HEK293T (cell line): Measurements from ENCODE around the gene LTK.

Source experiments
- CTCF ChIA-PET: fragments of 350-600 bp; formaldehyde crosslinking; extraction: SDS; loops from one replicate; lab custom pipeline; 2021; ENCODE audit warnings: antibody characterized with exemption, inconsistent platforms; lab: Yijun Ruan, JAX
- POLR2A ChIA-PET: fragments of 350-600 bp; formaldehyde crosslinking; extraction: SDS; loops from one replicate; lab custom pipeline; 2020; ENCODE audit warnings: antibody characterized with exemption, inconsistent platforms; lab: Yijun Ruan, JAX
- DNase-seq: peaks from one replicate; pipeline ENCODE4 v3.0.0; 2012; ENCODE audit warnings: mixed read lengths; ENCODE audit errors: extremely low spot score
- ARNT ChIP-seq: fragments of 450-650 bp; IDR thresholded peaks from 2 replicates; pipeline ENCODE4 v1.6.1; 2017; ENCODE audit warnings: mild to moderate bottlenecking
- BHLHE40 ChIP-seq: fragments of 450-650 bp; IDR thresholded peaks from 2 replicates; pipeline ENCODE4 v1.6.1; 2016; ENCODE audit warnings: mild to moderate bottlenecking, moderate library complexity, borderline replicate concordance
- CTBP1 ChIP-seq: fragments of 450-650 bp; IDR thresholded peaks from 2 replicates; pipeline ENCODE4 v1.6.1; 2016; ENCODE audit warnings: borderline replicate concordance
- ELF4 ChIP-seq: fragments of 450-650 bp; IDR thresholded peaks from 2 replicates; pipeline ENCODE4 v1.6.1; 2017; ENCODE audit warnings: antibody characterized with exemption
- FOXK2 ChIP-seq: fragments of 450-650 bp; IDR thresholded peaks from 2 replicates; pipeline ENCODE4 v1.6.1; 2016; ENCODE audit warnings: mild to moderate bottlenecking
- FOXM1 ChIP-seq: fragments of 450-650 bp; IDR thresholded peaks from 2 replicates; pipeline ENCODE4 v1.6.1; 2017; ENCODE audit warnings: mild to moderate bottlenecking, borderline replicate concordance
- HDGF ChIP-seq: fragments of 450-650 bp; IDR thresholded peaks from 2 replicates; pipeline ENCODE4 v1.6.1; 2017; ENCODE audit warnings: antibody characterized with exemption, borderline replicate concordance
- L3MBTL2 ChIP-seq: fragments of 450-650 bp; conservative IDR thresholded peaks from 2 replicates; pipeline ENCODE4 v1.6.1; 2016; ENCODE audit warnings: mild to moderate bottlenecking
- LEF1 ChIP-seq: fragments of 450-650 bp; IDR thresholded peaks from 2 replicates; pipeline ENCODE4 v1.6.1; 2017; ENCODE audit warnings: mild to moderate bottlenecking, borderline replicate concordance
- NFRKB ChIP-seq: fragments of 450-650 bp; IDR thresholded peaks from 2 replicates; pipeline ENCODE4 v1.6.1; 2016; ENCODE audit warnings: mild to moderate bottlenecking, moderate library complexity
- SP1 ChIP-seq: fragments of 450-650 bp; IDR thresholded peaks from 2 replicates; pipeline ENCODE4 v1.6.1; 2017
- SUZ12 ChIP-seq: fragments of 450-650 bp; IDR thresholded peaks from 2 replicates; pipeline ENCODE4 v1.6.1; 2016; ENCODE audit warnings: mild to moderate bottlenecking
- TARDBP ChIP-seq: fragments of 450-650 bp; IDR thresholded peaks from 2 replicates; pipeline ENCODE4 v1.6.1; 2016
- ZNF384 ChIP-seq: fragments of 450-650 bp; IDR thresholded peaks from 2 replicates; pipeline ENCODE4 v1.6.1; 2016
- TF ChIP-seq, protein P1 (sequence below): fragments of 450-650 bp; IDR thresholded peaks from 2 replicates; pipeline ENCODE4 v1.6.1; 2016

LTK gene

GRCh38 chr15:41464889-41465580 is 48.6 kb downstream of the LTK start:
- no peak for TF ChIP-seq HDGF
- TF ChIP-seq ELF4 = no peak
- TF ChIP-seq FOXM1 = no peak
- no peak for TF ChIP-seq SUZ12
- TF ChIP-seq LEF1 = no peak
- TF ChIP-seq ZNF384 = no peak
- TF ChIP-seq CTBP1 = no peak
- TF ChIP-seq L3MBTL2 = no peak
- TF ChIP-seq TARDBP = no peak
- no peak for TF ChIP-seq SP1
- TF ChIP-seq NFRKB = no peak
- TF ChIP-seq, protein P1, sequence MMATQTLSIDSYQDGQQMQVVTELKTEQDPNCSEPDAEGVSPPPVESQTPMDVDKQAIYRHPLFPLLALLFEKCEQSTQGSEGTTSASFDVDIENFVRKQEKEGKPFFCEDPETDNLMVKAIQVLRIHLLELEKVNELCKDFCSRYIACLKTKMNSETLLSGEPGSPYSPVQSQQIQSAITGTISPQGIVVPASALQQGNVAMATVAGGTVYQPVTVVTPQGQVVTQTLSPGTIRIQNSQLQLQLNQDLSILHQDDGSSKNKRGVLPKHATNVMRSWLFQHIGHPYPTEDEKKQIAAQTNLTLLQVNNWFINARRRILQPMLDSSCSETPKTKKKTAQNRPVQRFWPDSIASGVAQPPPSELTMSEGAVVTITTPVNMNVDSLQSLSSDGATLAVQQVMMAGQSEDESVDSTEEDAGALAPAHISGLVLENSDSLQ = no peak
- no peak for TF ChIP-seq ARNT
- CTCF ChIA-PET = interaction anchor here (0.6 to 1.1 kb wide), 4 partner anchors 67 to 175 kb away, joined by 3 to 4 read pairs (median 3); no protein-coding TSS in a partner anchor
- POLR2A ChIA-PET = interaction anchor here (0.7 to 1.0 kb wide), 2 partner anchors 28 to 49 kb away, joined by 3 to 5 read pairs; partner anchors contain the start of gene LTK
- no peak for DNase-seq

DNA sequence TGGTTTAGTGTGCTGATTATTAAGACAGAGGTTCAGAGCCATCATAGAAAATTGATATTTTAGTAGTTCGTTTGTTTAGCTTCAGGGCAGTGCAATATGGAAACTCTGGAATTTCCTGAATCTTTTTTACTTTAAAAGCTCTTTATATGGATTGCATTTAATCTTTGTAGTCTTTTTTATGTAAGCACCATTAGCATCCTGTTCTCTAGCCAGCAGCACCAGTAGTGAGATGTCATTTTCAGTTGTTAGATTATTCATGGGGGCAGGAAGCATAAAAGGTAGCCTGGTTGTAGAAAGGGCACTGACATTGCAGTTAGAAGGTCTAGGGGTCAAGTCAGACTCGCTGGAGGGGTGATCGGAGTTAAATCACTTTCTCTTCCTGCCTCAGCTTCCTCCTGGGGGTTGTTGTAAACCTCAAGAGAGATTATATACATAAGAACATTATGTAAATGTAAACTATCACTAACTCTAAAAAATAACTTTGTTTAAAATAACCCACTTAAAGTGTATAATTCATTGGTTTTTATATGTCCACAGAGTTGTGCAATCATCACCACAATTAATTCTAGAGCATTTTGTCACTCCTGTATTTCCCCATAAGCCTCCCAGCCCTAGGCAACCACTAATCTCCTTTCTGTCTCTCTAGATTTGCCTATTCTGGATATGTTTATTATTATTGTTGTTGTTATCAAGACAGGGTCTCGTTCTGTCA is 51.4 kb downstream of the LTK start:
- TF ChIP-seq FOXK2 (no peak), LEF1 (no peak), ZNF384 (no peak), BHLHE40 (no peak), SP1 (no peak), TARDBP (no peak), FOXM1 (no peak), CTBP1 (no peak), SUZ12 (no peak), HDGF (no peak), NFRKB (no peak), ELF4 (no peak)
- TF ChIP-seq, protein P1 = no peak
- no peak for DNase-seq
- POLR2A ChIA-PET = no interaction called here
- CTCF ChIA-PET = no interaction called here
